WTC11 (cell line): Measurements from ENCODE around the gene WWP2. TPM values are rescaled to one million over a fixed set of nuclear protein-coding genes. Genes with fewer than 3 reads are reported as not detected.
"Not testable (repeated sequence)": the region's sequence is repeated elsewhere in the genome, so short reads cannot be mapped to it uniquely, and the experiment has no call there.

Experiments used
- ATAC-seq: fragments of 200-7000 bp; cut with Tn5 transposase; 2 replicates; pipeline ENCODE4 v1.10.0; 2021; ENCODE audit warnings: mild to moderate bottlenecking, moderate library complexity
- CTCF ChIA-PET: fragments of 300-600 bp; sonication (Branson Sonifier 250); formaldehyde crosslinking; loops from one replicate; lab custom pipeline; 2021; ENCODE audit warnings: antibody characterized with exemption; lab: Charles Lee
- POLR2A ChIA-PET: fragments of 350-600 bp; sonication (Branson Sonifier 250); formaldehyde crosslinking; loops from one replicate; lab custom pipeline; 2021; ENCODE audit warnings: antibody characterized with exemption; lab: Charles Lee
- DNase-seq: peaks from one replicate; pipeline ENCODE4 v3.0.0; 2021; ENCODE audit warnings: low spot score
- H3K27ac Mint-ChIP-seq: 2 replicates; pipeline ENCODE4 v1.8.0; 2021; ENCODE audit warnings: mixed read lengths
- H3K27me3 Mint-ChIP-seq: 2 replicates; pipeline ENCODE4 v1.8.0; 2021; ENCODE audit warnings: low read depth, mild to moderate bottlenecking, moderate library complexity, mixed read lengths
- H3K36me3 Mint-ChIP-seq: 2 replicates; pipeline ENCODE4 v1.8.0; 2021; ENCODE audit warnings: mixed read lengths
- H3K4me1 Mint-ChIP-seq: 2 replicates; pipeline ENCODE4 v1.8.0; 2022; ENCODE audit warnings: mixed read lengths
- H3K4me3 Mint-ChIP-seq: 2 replicates; pipeline ENCODE4 v1.8.0; 2021; ENCODE audit warnings: mild to moderate bottlenecking, moderate library complexity, mixed read lengths
- H3K9me3 Mint-ChIP-seq: 2 replicates; pipeline ENCODE4 v1.8.0; 2021; ENCODE audit warnings: mixed read lengths
- ATF6 ChIP-seq: sonication (generic); formaldehyde crosslinking; IDR thresholded peaks from 2 replicates; pipeline ENCODE4 v1.8.1; 2023; ENCODE audit warnings: mild to moderate bottlenecking, missing genetic modification reagents
- CREM ChIP-seq: sonication (generic); formaldehyde crosslinking; IDR thresholded peaks from 2 replicates; pipeline ENCODE4 v1.8.1; 2022; ENCODE audit warnings: mild to moderate bottlenecking, missing genetic modification reagents, moderate library complexity
- CTCF ChIP-seq: fragments of 200-600 bp; IDR thresholded peaks from 2 replicates; pipeline ENCODE4 v1.8.0; 2022; ENCODE audit warnings: antibody characterized with exemption
- ERG ChIP-seq: fragments of 250-450 bp; sonication (Bioruptor Pico); IDR thresholded peaks from 2 replicates; pipeline ENCODE4 v1.8.0; 2021; ENCODE audit warnings: mild to moderate bottlenecking
- ESRRA ChIP-seq: sonication (generic); formaldehyde crosslinking; IDR thresholded peaks from 2 replicates; pipeline ENCODE4 v1.8.1; 2022; ENCODE audit warnings: mild to moderate bottlenecking, missing genetic modification reagents, borderline replicate concordance
- JAZF1 ChIP-seq: fragments of 250-450 bp; sonication (Bioruptor Pico); IDR thresholded peaks from 2 replicates; pipeline ENCODE4 v1.9.0; 2021; ENCODE audit warnings: moderate library complexity, mild to moderate bottlenecking, inconsistent platforms
- MXD4 ChIP-seq: fragments of 250-450 bp; sonication (Bioruptor Pico); IDR thresholded peaks from 2 replicates; pipeline ENCODE4 v1.8.0; 2021; ENCODE audit warnings: mild to moderate bottlenecking, moderate library complexity, borderline replicate concordance
- NR1H2 ChIP-seq: sonication (generic); formaldehyde crosslinking; IDR thresholded peaks from 2 replicates; pipeline ENCODE4 v1.9.0; 2021; ENCODE audit warnings: mild to moderate bottlenecking, moderate library complexity, missing genetic modification reagents
- OVOL2 ChIP-seq: fragments of 250-450 bp; sonication (Bioruptor Pico); IDR thresholded peaks from 2 replicates; pipeline ENCODE4 v1.9.0; 2021; ENCODE audit warnings: mild to moderate bottlenecking, borderline replicate concordance
- SMAD4 ChIP-seq: sonication (generic); formaldehyde crosslinking; IDR thresholded peaks from 2 replicates; pipeline ENCODE4 v1.8.0; 2022; ENCODE audit warnings: mild to moderate bottlenecking, missing genetic modification reagents
- TCF7 ChIP-seq: sonication (generic); formaldehyde crosslinking; IDR thresholded peaks from 2 replicates; pipeline ENCODE4 v1.8.0; 2022; ENCODE audit warnings: mild to moderate bottlenecking, low read depth, missing genetic modification reagents, moderate library complexity
- TP53 ChIP-seq: sonication (generic); formaldehyde crosslinking; IDR thresholded peaks from 2 replicates; pipeline ENCODE4 v1.8.1; 2023; ENCODE audit warnings: mild to moderate bottlenecking, missing genetic modification reagents
- ZNF396 ChIP-seq: fragments of 250-450 bp; sonication (Bioruptor Pico); IDR thresholded peaks from 2 replicates; pipeline ENCODE4 v1.8.0; 2021; ENCODE audit warnings: mild to moderate bottlenecking, moderate library complexity, borderline replicate concordance
- total RNA-seq: library from RNA; stranded (reverse); gene quantifications from 3 replicates; pipeline ENCODE4 v1.2.3, GENCODE V29; 2021
- TF ChIP-seq, protein P1 (sequence below): sonication (generic); formaldehyde crosslinking; conservative IDR thresholded peaks from 2 replicates; pipeline ENCODE4 v1.8.1; 2022; ENCODE audit warnings: mild to moderate bottlenecking, missing genetic modification reagents

Gene WWP2
- total RNA-seq, 1 experiment from 2014 or later: 39.1 TPM

DNA sequence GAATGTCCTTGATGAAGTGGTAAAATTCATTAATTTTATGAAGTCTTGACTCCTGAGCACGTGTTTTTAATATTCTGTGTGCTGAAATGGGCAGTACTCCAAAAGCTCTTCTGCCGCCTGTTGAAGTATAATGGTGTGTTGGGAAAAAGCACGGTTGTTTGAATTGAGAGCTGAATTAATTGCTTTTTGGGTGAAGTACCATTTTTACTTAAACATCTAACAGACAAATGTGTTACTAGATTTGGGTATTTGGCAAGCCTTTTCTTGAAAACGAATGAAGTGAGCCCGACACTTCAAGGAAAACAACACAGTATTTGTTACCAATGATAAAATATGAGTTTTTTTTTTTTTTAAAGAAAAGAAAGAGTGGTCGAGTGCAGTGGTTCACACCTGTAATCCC is 22.5 kb downstream of the WWP2 start (continued):
- no peak for TF ChIP-seq ERG (CRISPR knock-in tag)
- TF ChIP-seq, all 79 proteins: peak for 0

DNA sequence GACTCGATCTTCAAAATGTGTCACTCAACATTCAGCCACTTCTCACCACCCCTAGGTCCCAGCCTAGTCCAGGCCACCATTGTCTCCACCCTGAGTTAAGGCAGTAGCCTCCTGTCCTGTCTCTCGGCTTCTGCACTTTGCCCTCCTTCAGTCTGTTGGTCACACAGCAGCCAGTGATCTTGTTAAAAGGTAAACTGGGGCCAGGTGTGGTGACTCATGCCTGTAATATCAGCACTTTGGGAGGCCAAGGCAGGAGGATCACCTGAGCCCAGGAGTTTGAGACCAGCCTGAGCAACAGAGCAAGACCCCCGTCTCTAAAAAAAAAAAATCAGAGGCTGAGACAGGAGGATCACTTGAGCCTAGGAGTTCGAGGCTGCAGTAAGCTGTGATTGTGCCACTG is 25.8 kb downstream of the WWP2 start:
- Mint-ChIP-seq H3K4me1 (no peaks in the 10 kb centered on the region), H3K27ac (no peak overlapping the region), H3K9me3 (no peaks in the 10 kb centered on the region), H3K27me3 (no peaks in the 10 kb centered on the region), H3K36me3 (peaks cover 16% of the 10 kb centered on the region), H3K4me3 (no peak overlapping the region)
- CTCF ChIA-PET: interaction anchor here (1.0 kb wide), 1 partner anchor 33 kb away, joined by 5 read pairs; the partner anchor contains the start of gene NOB1
- DNase-seq (no peak), ATAC-seq (no peak)
- no peak for TF ChIP-seq ATF6 (CRISPR knock-in tag)
- POLR2A ChIA-PET: no interaction called here

DNA sequence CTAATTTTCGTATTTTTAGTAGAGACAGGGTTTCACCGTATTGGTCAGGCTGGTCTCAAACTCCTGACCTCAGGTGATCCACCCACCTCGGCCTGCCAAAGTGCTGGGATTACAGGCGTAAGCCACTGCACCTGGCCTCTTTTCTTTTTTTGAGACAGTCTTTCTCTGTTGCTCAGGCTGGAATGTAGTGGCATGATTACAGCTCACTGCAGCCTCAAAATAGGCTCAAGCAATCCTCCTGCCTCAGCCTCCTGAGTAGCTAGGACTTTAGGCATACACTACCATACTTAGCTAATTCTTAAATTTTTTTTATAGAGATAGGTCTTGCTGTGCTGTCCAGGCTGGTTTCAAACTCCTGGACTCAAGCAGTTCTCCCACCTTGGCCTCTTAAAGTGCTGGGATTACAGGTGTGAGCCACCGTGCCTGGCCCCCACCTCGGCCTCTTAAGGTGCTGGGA is 29.3 kb downstream of the WWP2 start:
- CTCF ChIA-PET, H3K4me1 Mint-ChIP-seq, ATAC-seq, H3K9me3 Mint-ChIP-seq, H3K4me3 Mint-ChIP-seq, H3K27me3 Mint-ChIP-seq, POLR2A ChIA-PET, DNase-seq, H3K27ac Mint-ChIP-seq: not testable (repeated sequence)
- peaks cover 14% of the 10 kb centered on the region for H3K36me3 Mint-ChIP-seq

GRCh38 chr16:69793526-69793925 is 31.4 kb downstream of the WWP2 start:
- TF ChIP-seq MXD4 (CRISPR knock-in tag) (no peak), ERG (CRISPR knock-in tag) (no peak), TP53 (CRISPR knock-in tag) (no peak), ZNF396 (CRISPR knock-in tag) (no peak), CTCF (no peak), TCF7 (CRISPR knock-in tag) (no peak), NR1H2 (no peak), JAZF1 (CRISPR knock-in tag) (no peak), CREM (no peak), ESRRA (no peak), OVOL2 (CRISPR knock-in tag) (no peak), SMAD4 (CRISPR knock-in tag) (no peak)
- TF ChIP-seq, protein P1, sequence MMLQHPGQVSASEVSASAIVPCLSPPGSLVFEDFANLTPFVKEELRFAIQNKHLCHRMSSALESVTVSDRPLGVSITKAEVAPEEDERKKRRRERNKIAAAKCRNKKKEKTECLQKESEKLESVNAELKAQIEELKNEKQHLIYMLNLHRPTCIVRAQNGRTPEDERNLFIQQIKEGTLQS (CRISPR knock-in tag): no peak
- TF ChIP-seq, all 79 proteins: peak for 0
- H3K27me3 Mint-ChIP-seq: no peaks in the 10 kb centered on the region
- CTCF ChIA-PET: interaction anchor here (0.6 to 4.2 kb wide), 3 partner anchors 39 to 225 kb away, joined by 4 to 68 read pairs (median 5); partner anchors contain the start of gene NOB1
- H3K27ac Mint-ChIP-seq: no peak overlapping the region
- ATAC-seq (no peak), DNase-seq (no peak)
- no peaks in the 10 kb centered on the region for H3K9me3 Mint-ChIP-seq
- H3K4me3 Mint-ChIP-seq: no peak overlapping the region
- peaks cover 2% of the 10 kb centered on the region; the same call in 1 of the 2 replicates for H3K36me3 Mint-ChIP-seq
- H3K4me1 Mint-ChIP-seq: peaks cover 3% of the 10 kb centered on the region; the same call in 1 of the 2 replicates
- POLR2A ChIA-PET: interaction anchor here (0.6 kb wide), 1 partner anchor 36 kb away, joined by 3 read pairs; no protein-coding TSS in a partner anchor
